GM12878 (cell line): Measurements from ENCODE around the gene SRRM3. TPM values are rescaled to one million over a fixed set of nuclear protein-coding genes. Genes with fewer than 3 reads are reported as not detected.
A peak's percentile ranks its signal among the peaks of the same experiment; 100 is the strongest.

ENCODE experiments used
- BCL11A ChIP-seq: IDR thresholded peaks from 2 replicates; pipeline ENCODE4 v1.6.1; 2011; ENCODE audit warnings: low read depth, low read length
- CHD1 ChIP-seq: IDR thresholded peaks from 2 replicates; pipeline ENCODE4 v1.6.1; 2012; ENCODE audit warnings: low read depth, low read length, improper control_type of control experiment
- EGR1 ChIP-seq, 2 experiments: IDR thresholded peaks; 1 replicate in 1 of 2; 2 replicates in 1 of 2; pipeline ENCODE4 v1.6.1; 2011 to 2012; ENCODE audit warnings: low read depth in 2 of 2, low read length in 2 of 2, borderline replicate concordance in 1 of 2, mild to moderate bottlenecking in 1 of 2, moderate library complexity in 1 of 2
- EZH2 ChIP-seq: IDR thresholded peaks from 2 replicates; pipeline ENCODE4 v1.6.1; 2012; ENCODE audit warnings: low read depth, mild to moderate bottlenecking, control low read depth, inconsistent platforms, low read length, borderline replicate concordance; ENCODE audit not compliant: control insufficient read depth
- HDGF ChIP-seq: fragments of 450-650 bp; IDR thresholded peaks from 2 replicates; pipeline ENCODE4 v1.6.1; 2016; ENCODE audit warnings: antibody characterized with exemption
- MYC ChIP-seq: IDR thresholded peaks from 2 replicates; pipeline ENCODE4 v1.6.1; 2011; ENCODE audit warnings: mild to moderate bottlenecking, low read length, moderate library complexity, inconsistent platforms; ENCODE audit not compliant: insufficient read depth, insufficient replicate concordance, insufficient read length, severe bottlenecking
- PBX3 ChIP-seq: IDR thresholded peaks from 2 replicates; pipeline ENCODE4 v1.6.1; 2011; ENCODE audit warnings: mild to moderate bottlenecking, low read depth, low read length, moderate library complexity; ENCODE audit not compliant: insufficient replicate concordance
- PKNOX1 ChIP-seq: fragments of 450-650 bp; IDR thresholded peaks from 2 replicates; pipeline ENCODE4 v1.6.1; 2016; ENCODE audit warnings: mild to moderate bottlenecking
- SMC3 ChIP-seq: IDR thresholded peaks from 2 replicates; pipeline ENCODE4 v1.6.1; 2011; ENCODE audit warnings: low read length, improper control_type of control experiment, borderline replicate concordance
- TCF12 ChIP-seq: IDR thresholded peaks from 2 replicates; pipeline ENCODE4 v1.6.1; 2011; ENCODE audit warnings: low read depth, mild to moderate bottlenecking, low read length
- polyA plus RNA-seq, 11 experiments: library from polyadenylated mRNA; depleted of rRNA in 4 of 11; unstranded in 6 of 11; stranded (reverse) in 5 of 11; fragments of >200 nt; fragmentation: Nextera tagmentation in 4 of 11; fragmentation: Illumina TruSeq in 1 of 11; extraction: Ambion mirVana in 4 of 11; extraction: Trizol in 1 of 11; gene quantifications; 1 replicate in 1 of 11; 2 replicates in 10 of 11; pipeline versions ENCODE4 v1.2.1 to v1.2.3, GENCODE V29; 2011 to 2016; ENCODE audit warnings: inconsistent platforms in 2 of 11, missing spikeins in 2 of 11, low read depth in 1 of 11
- total RNA-seq, 4 experiments: library from RNA; depleted of rRNA in 3 of 4; stranded (reverse); fragments of >200 nt in 3 of 4; fragmentation: Illumina TruSeq in 1 of 4; extraction: Trizol in 1 of 4; gene quantifications; 2 replicates each; pipeline versions ENCODE4 v1.2.1 to v1.2.3, GENCODE V29; 2013 to 2021
- TF ChIP-seq, protein P1 (sequence below): IDR thresholded peaks from 2 replicates; pipeline ENCODE4 v1.6.1; 2011; ENCODE audit warnings: low read depth, low read length, improper control_type of control experiment, borderline replicate concordance

The SRRM3 gene
- total and polyA plus RNA-seq, 10 of the 15 experiments (the other 5 are each of a cell fraction or from before 2014, with no cell fraction given): 0.03 to 0.15 (median 0.05) TPM; not detected in 6

GRCh38 chr7:76318488-76319353 lies 117.0 kb downstream of the SRRM3 start (continued):
- TF ChIP-seq EGR1 (IDR thresholded peaks at IDR 0.05; ENCODE audit: borderline replicate concordance in 1 of 2, low read depth in 2 of 2, low read length in 2 of 2) (0 out of 3 replicates have a peak, but pooled peaks of 1 of the 2 experiments have one; percentile 12), PBX3 (peak; percentile 17), EZH2 (no peak), TCF12 (peak; percentile 90), MYC (no peak), SMC3 (no peak), CHD1 (no peak; the same call in 1 of the 2 replicates), HDGF (no peak), BCL11A (0 out of 2 replicates have a peak, but pooled peaks have one; percentile 5), PKNOX1 (no peak)
- TF ChIP-seq, protein P1, sequence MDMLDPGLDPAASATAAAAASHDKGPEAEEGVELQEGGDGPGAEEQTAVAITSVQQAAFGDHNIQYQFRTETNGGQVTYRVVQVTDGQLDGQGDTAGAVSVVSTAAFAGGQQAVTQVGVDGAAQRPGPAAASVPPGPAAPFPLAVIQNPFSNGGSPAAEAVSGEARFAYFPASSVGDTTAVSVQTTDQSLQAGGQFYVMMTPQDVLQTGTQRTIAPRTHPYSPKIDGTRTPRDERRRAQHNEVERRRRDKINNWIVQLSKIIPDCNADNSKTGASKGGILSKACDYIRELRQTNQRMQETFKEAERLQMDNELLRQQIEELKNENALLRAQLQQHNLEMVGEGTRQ: no peak
